ENCODE measurements around the gene ARX.

Gene ARX

GRCh38 chrX:24996096-24996709, 19.6 kb downstream of the ARX start:
- DNase-seq, result no peak

- DNase-seq, result no peak
Measured at GRCh38 chrX:24993879-24994278, 21.9 kb downstream of the ARX start.

- no peak for DNase-seq
Measured at GRCh38 chrX:24990535-24990934, 25.2 kb downstream of the ARX start.

- DNase-seq, result no peak
Measured at GRCh38 chrX:24988314-24988713, 27.5 kb downstream of the ARX start.

- DNase-seq, result no peak
Measured at GRCh38 chrX:24987731-24988130, 28.0 kb downstream of the ARX start.

GRCh38 chrX:24985120-24985519, 30.6 kb downstream of the ARX start:
- no peak for DNase-seq

- DNase-seq, result no peak
Measured at GRCh38 chrX:24983931-24984330, 31.8 kb downstream of the ARX start.

GRCh38 chrX:24982306-24982965, 33.3 kb downstream of the ARX start:
- DNase-seq, result no peak

- DNase-seq, result no peak
Measured at GRCh38 chrX:24981030-24981429, 34.7 kb downstream of the ARX start.

GRCh38 chrX:24979081-24979480, 36.7 kb downstream of the ARX start:
- no peak for DNase-seq

GRCh38 chrX:24969812-24970211, 46.0 kb downstream of the ARX start:
- DNase-seq, result no peak

- DNase-seq, result no peak
Measured at GRCh38 chrX:24965372-24965771, 50.4 kb downstream of the ARX start.

- no peak for DNase-seq
Measured at GRCh38 chrX:24963823-24964222, 51.9 kb downstream of the ARX start.

- no peak for DNase-seq
Measured at GRCh38 chrX:24961809-24962208, 54.0 kb downstream of the ARX start.

GRCh38 chrX:24956828-24957227, 58.9 kb downstream of the ARX start:
- no peak for DNase-seq

GRCh38 chrX:24955372-24955930, 60.3 kb downstream of the ARX start:
- no peak for DNase-seq

- DNase-seq, result no peak
Measured at GRCh38 chrX:24954732-24955131, 61.0 kb downstream of the ARX start.
